Skeletal muscle tissue (tissue), 4 donors: ENCODE data around the gene KCNK18. TPM values are rescaled to one million over a fixed set of nuclear protein-coding genes. Genes with fewer than 3 reads are reported as not detected.

Experiments
- H3K27ac ChIP-seq: one replicate; pipeline ENCODE4 v1.7.0; 2013; ENCODE audit warnings: mild to moderate bottlenecking, low read depth, low read length, inconsistent platforms
- H3K27me3 ChIP-seq, 3 donors: one replicate each; pipeline ENCODE4 v1.7.0; 2013; ENCODE audit warnings: low read length in 3 of 3; ENCODE audit not compliant: control insufficient read depth in 3 of 3, insufficient read depth in 3 of 3
- H3K36me3 ChIP-seq, 3 donors: one replicate each; pipeline ENCODE4 v1.7.0; 2013; ENCODE audit warnings: low read length in 3 of 3; ENCODE audit not compliant: control insufficient read depth in 3 of 3, insufficient read depth in 3 of 3
- H3K4me1 ChIP-seq, 3 donors: one replicate each; pipeline ENCODE4 v1.7.0; 2013; ENCODE audit warnings: low read length in 3 of 3, mild to moderate bottlenecking in 3 of 3; ENCODE audit not compliant: control insufficient read depth in 3 of 3, insufficient read depth in 3 of 3
- H3K4me3 ChIP-seq, 3 donors: one replicate each; pipeline ENCODE4 v1.7.0; 2013; ENCODE audit warnings: low read length in 3 of 3
- H3K9ac ChIP-seq, 3 donors: one replicate each; pipeline ENCODE4 v1.7.0; 2013; ENCODE audit warnings: low read length in 3 of 3, mild to moderate bottlenecking in 3 of 3, moderate library complexity in 2 of 3, low read depth in 1 of 3
- H3K9me3 ChIP-seq, 3 donors: one replicate each; pipeline ENCODE4 v1.7.0; 2013; ENCODE audit warnings: low read length in 3 of 3; ENCODE audit not compliant: control insufficient read depth in 3 of 3
- total RNA-seq: library from RNA; depleted of rRNA; stranded (reverse); fragments of >200 nt; gene quantifications from one replicate; pipeline ENCODE4 v1.2.3, GENCODE V29; 2014
- donor health status: Osteomylitis.

Gene KCNK18
- total RNA-seq: not detected

DNA sequence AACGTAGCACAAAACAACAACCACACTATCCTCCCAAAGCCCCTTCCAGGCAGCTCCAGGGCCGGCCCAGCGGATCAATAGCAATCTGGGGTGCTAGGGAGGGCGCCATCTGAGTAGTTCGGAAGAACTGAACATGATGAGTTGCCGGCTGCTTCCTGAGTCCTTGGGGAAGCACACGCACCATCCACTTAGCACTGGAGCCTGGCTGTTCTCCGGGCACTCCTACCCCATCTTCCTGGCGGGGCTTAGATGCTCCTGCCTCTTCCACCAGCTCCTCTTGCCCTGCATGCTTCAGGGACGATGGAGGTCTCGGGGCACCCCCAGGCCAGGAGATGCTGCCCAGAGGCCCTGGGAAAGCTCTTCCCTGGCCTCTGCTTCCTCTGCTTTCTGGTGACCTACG lies at the start of gene KCNK18:
Gene KCNK18, plus strand, starts transcription at position 301 of the 400 bp plus-strand sequence. Its CDS starts 0 bp downstream, at position 301.
- no peaks in the 10 kb centered on the region for H3K36me3 ChIP-seq
- H3K27me3 ChIP-seq: peaks cover 3 to 8% (median 7%) of the 10 kb centered on the region in 3 donors
- H3K9ac ChIP-seq: no peak within 1 kb of the TSS
- H3K4me1 ChIP-seq: no peaks in the 10 kb centered on the region
- no peaks in the 10 kb centered on the region for H3K9me3 ChIP-seq
- H3K27ac ChIP-seq: no peak within 1 kb of the TSS
- H3K4me3 ChIP-seq: no peak within 1 kb of the TSS

DNA sequence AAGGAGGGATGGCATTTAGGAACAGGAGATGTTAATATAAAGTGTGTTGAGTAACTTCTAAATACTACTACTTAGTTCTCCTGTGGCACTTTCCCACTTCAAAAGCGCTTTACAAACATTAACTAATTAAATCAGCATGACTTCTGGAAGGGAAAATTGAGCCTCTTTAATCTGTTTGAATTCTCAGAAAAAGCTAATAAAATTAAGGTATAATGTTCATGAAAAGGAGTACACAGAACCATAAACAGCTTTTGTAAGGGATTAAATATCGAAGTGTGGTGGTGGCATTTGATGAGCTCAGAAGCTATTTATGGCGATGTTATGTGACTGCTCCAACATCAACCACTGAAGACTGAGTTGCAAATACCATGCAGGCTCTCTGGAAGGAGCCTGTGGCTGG lies 49.0 kb upstream of the KCNK18 start:
- Histone ChIP-seq H3K4me1 (no peaks in the 10 kb centered on the region), H3K27me3 (peaks cover 8 to 37% (median 17%) of the 10 kb centered on the region in 3 donors), H3K9ac (no peak overlapping the region), H3K4me3 (no peak overlapping the region), H3K27ac (no peak overlapping the region), H3K9me3 (peaks cover 0 to 13% (median 0%) of the 10 kb centered on the region in 3 donors), H3K36me3 (no peaks in the 10 kb centered on the region)

DNA sequence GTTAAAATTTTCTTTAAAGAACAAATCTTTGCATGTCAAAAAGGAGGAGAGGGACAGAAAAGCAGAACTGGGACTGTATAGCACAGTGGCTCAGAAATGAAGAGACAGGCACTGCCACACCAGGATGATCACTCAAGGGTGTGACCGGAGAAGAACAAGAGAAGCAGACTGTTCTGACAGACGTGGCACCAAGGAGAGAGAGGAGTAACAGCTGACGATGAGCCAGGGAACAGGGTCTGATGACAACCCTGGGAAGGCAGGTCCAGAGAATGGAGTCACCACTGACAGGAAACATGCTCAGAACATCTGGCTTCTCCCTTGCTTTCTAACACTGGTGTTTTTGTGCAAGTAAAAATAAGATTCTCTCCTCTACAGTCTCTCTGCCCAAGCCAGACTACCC lies 44.6 kb upstream of the KCNK18 start:
- Histone ChIP-seq H3K36me3 (no peaks in the 10 kb centered on the region), H3K4me1 (no peaks in the 10 kb centered on the region), H3K9ac (no peak overlapping the region), H3K27me3 (peaks cover 26 to 54% (median 32%) of the 10 kb centered on the region in 3 donors), H3K4me3 (no peak overlapping the region), H3K9me3 (no peaks in the 10 kb centered on the region), H3K27ac (no peak overlapping the region)

DNA sequence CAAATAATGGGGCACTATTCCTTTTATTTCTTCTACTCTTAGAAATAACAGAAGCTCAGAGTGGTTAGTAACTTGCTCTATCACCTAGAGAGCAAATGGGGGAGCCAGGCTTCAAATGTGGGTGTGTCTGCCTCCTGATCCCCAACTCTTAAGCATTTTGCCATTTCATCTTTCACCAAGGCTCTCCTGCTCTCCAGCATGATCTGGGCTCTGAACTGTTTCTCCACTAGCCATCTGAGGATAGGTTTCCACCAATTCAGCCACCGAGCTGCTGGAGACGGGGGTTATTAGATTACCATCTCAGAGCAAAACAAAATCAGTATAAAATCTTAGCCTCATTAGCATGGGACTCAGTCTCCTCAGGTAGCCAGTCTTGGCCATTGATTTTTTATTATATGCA lies 39.0 kb upstream of the KCNK18 start:
- H3K27me3 ChIP-seq: peaks cover 64 to 88% (median 74%) of the 10 kb centered on the region in 3 donors
- no peak overlapping the region for H3K4me3 ChIP-seq
- H3K9me3 ChIP-seq: no peaks in the 10 kb centered on the region
- no peak overlapping the region for H3K27ac ChIP-seq
- peaks cover 0 to 2% (median 0%) of the 10 kb centered on the region in 3 donors for H3K4me1 ChIP-seq
- no peaks in the 10 kb centered on the region for H3K36me3 ChIP-seq
- no peak overlapping the region for H3K9ac ChIP-seq

DNA sequence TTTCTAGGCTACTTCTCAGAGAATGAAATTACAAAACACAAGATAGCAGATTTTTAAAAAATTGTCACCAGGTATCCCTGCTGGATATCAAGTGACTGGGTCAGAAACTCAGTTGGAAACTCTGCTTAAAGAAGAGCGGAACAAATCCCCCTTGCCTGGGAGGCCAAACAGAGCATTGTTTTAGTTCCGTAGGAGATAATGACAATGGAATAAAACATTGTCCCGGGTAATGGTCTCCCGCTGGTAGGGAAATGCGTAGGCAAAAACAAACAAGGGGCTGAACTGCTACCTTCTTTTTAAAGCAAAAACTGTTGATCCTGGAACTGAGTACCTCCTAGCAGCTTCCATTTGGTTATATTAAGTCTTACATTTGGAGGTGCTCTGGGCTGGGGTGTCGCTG lies 37.9 kb upstream of the KCNK18 start:
- Histone ChIP-seq H3K36me3 (no peaks in the 10 kb centered on the region), H3K4me3 (no peak overlapping the region), H3K27me3 (peaks cover 71 to 95% (median 78%) of the 10 kb centered on the region in 3 donors), H3K4me1 (peaks cover 0 to 2% (median 0%) of the 10 kb centered on the region in 3 donors), H3K27ac (no peak overlapping the region), H3K9ac (no peak overlapping the region), H3K9me3 (no peaks in the 10 kb centered on the region)

DNA sequence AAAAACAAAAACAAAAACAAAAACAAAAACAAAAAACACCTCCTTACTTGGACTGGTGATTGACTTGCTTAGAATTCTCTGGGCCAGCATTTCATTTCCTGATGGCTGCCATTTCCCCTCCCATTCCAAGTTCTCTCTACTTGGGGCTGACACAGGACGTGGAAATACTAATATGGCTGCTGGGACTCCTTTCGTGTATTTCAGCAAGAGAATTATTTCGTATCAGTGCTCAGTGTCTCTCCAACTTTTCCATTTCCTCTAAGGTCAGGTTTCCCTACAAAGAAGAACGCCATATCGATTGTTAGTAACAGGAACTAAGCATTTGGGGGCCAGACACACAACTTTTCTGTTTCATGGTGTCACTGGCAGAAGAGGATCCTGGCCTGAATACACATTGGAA lies 36.7 kb upstream of the KCNK18 start:
- peaks cover 79 to 96% (median 83%) of the 10 kb centered on the region in 3 donors for H3K27me3 ChIP-seq

DNA sequence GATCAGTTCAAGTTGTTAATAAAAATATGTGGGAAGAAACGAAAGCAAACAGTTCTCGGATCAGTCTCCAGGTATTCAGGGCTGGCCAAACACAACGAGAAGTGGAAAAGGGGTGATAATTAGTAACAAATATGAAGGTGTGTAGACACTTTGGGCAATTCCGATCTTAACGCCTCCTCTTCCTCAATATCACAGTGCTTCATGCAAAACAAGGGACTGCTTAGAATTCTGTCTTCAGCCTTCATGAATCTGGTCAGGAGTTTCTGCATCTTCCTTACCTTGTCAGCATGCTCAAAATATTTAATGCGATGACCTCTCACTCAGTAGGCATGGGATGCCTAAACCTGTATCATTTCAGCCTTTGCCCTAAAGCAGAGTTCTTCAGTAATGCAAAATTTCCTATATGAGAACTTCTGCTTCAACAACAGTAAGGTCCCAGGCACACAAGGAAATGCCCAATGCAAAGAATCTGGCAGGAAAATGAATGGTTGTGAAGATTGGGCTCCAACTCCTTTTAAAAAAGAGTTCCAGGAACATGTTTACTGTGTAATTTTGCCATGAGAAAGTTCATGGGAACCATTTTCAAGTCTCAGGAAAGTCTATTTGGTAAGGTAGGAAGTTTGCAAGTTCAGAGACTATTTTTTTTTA lies 35.8 kb upstream of the KCNK18 start:
- H3K36me3 ChIP-seq: no peaks in the 10 kb centered on the region
- no peak overlapping the region for H3K9ac ChIP-seq
- peaks cover 5 to 13% (median 10%) of the 10 kb centered on the region in 3 donors for H3K4me1 ChIP-seq
- H3K27ac ChIP-seq: no peak overlapping the region
- no peaks in the 10 kb centered on the region for H3K9me3 ChIP-seq
- H3K4me3 ChIP-seq: no peak overlapping the region
- peaks cover 81 to 96% (median 89%) of the 10 kb centered on the region in 3 donors for H3K27me3 ChIP-seq

More for the DNA sequence above, 36.7 kb upstream of the KCNK18 start:
- Histone ChIP-seq H3K36me3 (no peaks in the 10 kb centered on the region), H3K9me3 (no peaks in the 10 kb centered on the region), H3K9ac (no peak overlapping the region), H3K4me3 (no peak overlapping the region), H3K4me1 (peaks cover 5 to 6% (median 5%) of the 10 kb centered on the region in 3 donors), H3K27ac (no peak overlapping the region)

DNA sequence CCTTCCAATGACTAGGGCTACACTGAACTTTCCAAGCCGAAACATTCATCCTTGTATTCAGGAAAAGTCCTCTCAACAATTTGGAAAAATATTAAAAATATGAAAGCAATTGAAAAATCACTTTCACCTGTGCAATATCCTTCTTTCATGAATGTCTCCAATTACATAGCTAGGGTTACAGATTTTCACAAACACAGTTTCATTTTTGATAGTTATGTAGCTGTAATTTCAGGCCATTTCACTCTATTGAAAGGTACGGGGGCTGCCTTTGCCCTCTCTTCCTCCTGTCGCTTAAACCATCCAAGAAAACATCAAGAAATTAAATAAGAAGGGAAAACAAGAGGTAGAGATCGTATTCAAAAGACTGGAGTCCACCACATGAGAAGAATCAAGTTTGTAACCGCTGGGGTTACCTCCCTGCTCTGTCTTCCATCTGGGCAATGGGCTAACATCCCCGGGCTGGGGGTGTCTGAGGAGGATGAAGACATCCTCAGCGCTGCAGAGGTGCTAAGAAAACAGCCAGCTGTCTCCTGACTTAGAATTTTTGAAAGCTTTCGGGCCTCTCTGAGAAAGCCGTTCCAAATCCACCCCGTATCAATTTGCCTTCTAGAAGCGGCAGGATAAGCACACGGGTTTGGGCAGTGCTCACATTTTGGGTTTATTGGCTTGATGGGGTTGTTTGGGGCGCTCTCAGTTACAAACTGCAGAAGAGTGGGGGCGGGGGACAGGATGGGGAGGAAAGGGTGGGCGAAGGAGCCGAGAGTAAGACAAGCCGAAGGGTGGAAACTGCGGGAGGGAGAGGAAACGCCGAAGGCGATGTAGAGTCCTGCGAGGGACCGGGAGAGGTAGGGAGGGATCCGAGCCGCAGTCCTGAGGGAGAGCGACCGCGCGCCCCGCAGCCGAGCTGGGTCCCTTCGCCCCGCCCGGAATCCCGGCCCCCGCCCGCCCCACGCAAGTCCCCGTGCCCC lies 34.9 kb upstream of the KCNK18 start:
- Histone ChIP-seq H3K9ac (no peak overlapping the region), H3K4me3 (no peak overlapping the region), H3K27ac (no peak overlapping the region), H3K4me1 (peaks cover 5 to 13% (median 10%) of the 10 kb centered on the region in 3 donors), H3K27me3 (peaks cover 83 to 97% (median 91%) of the 10 kb centered on the region in 3 donors), H3K9me3 (no peaks in the 10 kb centered on the region), H3K36me3 (no peaks in the 10 kb centered on the region)

DNA sequence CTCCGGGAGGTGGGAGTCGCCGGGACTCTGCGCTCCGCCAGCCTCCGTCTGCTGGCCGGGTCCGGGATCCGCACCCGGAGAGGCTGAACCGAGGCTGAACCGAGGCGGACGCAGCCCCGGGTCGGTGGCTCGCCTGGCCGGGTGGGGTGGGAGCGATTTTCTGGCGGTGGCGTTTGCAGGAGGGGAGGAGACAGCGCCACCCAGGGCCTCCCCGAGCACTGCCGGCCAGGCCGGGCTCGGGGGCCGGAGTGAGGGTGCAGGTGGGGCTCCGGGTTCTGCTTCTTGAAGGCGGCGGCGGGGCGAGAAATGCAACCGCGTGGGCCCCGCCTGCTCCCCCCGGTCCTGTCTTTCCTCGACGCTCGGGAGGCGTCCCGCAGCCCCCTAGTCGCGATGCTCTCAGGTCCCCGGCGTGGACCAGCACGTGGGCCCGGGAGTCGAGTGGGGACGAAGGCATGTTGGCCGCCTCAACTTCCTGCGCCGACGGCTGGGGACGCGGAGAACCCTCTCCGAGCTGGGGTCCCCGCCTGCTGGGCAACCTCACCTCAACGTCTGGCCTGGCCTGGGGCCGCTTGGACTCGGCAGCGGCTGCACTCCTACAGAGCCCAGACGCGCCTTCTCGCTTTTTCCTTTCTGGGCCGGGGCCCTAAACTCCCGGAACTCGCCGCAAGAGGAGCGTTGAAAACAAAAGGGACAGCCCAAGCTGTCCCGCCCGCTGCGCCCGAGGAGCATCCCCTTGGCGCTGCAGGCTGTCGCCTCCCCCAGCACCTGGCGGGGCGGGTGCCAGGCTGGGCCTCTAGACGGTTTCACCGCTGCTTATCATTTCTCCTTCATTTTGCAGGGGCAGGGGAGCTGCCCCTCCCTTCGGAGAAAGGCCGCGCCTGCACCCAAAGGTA lies 34.0 kb upstream of the KCNK18 start:
- Histone ChIP-seq H3K9me3 (no peaks in the 10 kb centered on the region), H3K4me3 (no peak overlapping the region), H3K27me3 (peaks cover 88 to 97% (median 92%) of the 10 kb centered on the region in 3 donors), H3K27ac (no peak overlapping the region), H3K9ac (no peak overlapping the region), H3K4me1 (peaks cover 10 to 16% (median 13%) of the 10 kb centered on the region in 3 donors), H3K36me3 (no peaks in the 10 kb centered on the region)
